ENCODE results near the gene NELFA. TPM values are rescaled to one million over a fixed set of nuclear protein-coding genes. Genes with fewer than 3 reads are reported as not detected.
A peak's percentile ranks its signal among the peaks of the same experiment; 100 is the strongest.

The NELFA gene
- total and polyA plus RNA-seq, 3 experiments from 2014 or later = 31.2 to 44.6 (median 42.5) TPM

GRCh38 chr4:1973661-1974060 is 35.1 kb downstream of the NELFA start:
- H3K27me3 ChIP-seq (ENCODE audit: insufficient read depth, low read length, poor library complexity, severe bottlenecking) = no peaks in the 10 kb centered on the region
- H3K27ac Mint-ChIP-seq = peak overlapping the region in 1 of 8 donors; percentile 67
- POLR2A ChIA-PET = no interaction called here
- H3K4me3 ChIP-seq (ENCODE audit: low read length) = no peak overlapping the region
- H3K9me3 Mint-ChIP-seq = no peaks in the 10 kb centered on the region
- CTCF ChIA-PET = no interaction called here
- H3K27me3 Mint-ChIP-seq = no peaks in the 10 kb centered on the region
- peak in 1 of 5 donors; percentile 39 for DNase-seq
- peaks cover 0 to 3% (median 0%) of the 10 kb centered on the region in 3 donors for H3K4me1 Mint-ChIP-seq
- peaks cover 9% of the 10 kb centered on the region for H3K36me3 ChIP-seq (ENCODE audit: insufficient read depth, low read length)
- H3K36me3 Mint-ChIP-seq = peaks cover 0 to 78% (median 6%) of the 10 kb centered on the region in 3 donors
- H3K9me3 ChIP-seq (ENCODE audit: low read length) = no peaks in the 10 kb centered on the region
- no peak overlapping the region for H3K27ac ChIP-seq (ENCODE audit: low read depth, low read length)
- H3K4me1 ChIP-seq (ENCODE audit: insufficient read depth, low read length) = no peaks in the 10 kb centered on the region
- no peak overlapping the region for H3K4me3 Mint-ChIP-seq

- ChIA-PET POLR2A (no interaction called here), CTCF (no interaction called here)
- Mint-ChIP-seq H3K4me3 (no peak overlapping the region), H3K9me3 (no peaks in the 10 kb centered on the region), H3K27ac (peak overlapping the region in 2 of 8 donors; percentile 31 to 68), H3K27me3 (no peaks in the 10 kb centered on the region), H3K36me3 (peaks cover 0 to 77% (median 6%) of the 10 kb centered on the region in 3 donors), H3K4me1 (peaks cover 0 to 3% (median 0%) of the 10 kb centered on the region in 3 donors)
- Histone ChIP-seq H3K4me3 (ENCODE audit: low read length) (no peak overlapping the region), H3K4me1 (ENCODE audit: insufficient read depth, low read length) (no peaks in the 10 kb centered on the region), H3K27me3 (ENCODE audit: insufficient read depth, low read length, poor library complexity, severe bottlenecking) (no peaks in the 10 kb centered on the region), H3K9me3 (ENCODE audit: low read length) (no peaks in the 10 kb centered on the region), H3K36me3 (ENCODE audit: insufficient read depth, low read length) (peaks cover 9% of the 10 kb centered on the region), H3K27ac (ENCODE audit: low read depth, low read length) (no peak overlapping the region)
- peak in 1 of 5 donors; percentile 40 for DNase-seq
These were observed 35.6 kb downstream of the NELFA start for GRCh38 chr4:1973218-1973617.

- Histone ChIP-seq H3K9me3 (ENCODE audit: low read length) (no peaks in the 10 kb centered on the region), H3K4me1 (ENCODE audit: insufficient read depth, low read length) (no peaks in the 10 kb centered on the region), H3K4me3 (ENCODE audit: low read length) (no peak overlapping the region), H3K36me3 (ENCODE audit: insufficient read depth, low read length) (peaks cover 9% of the 10 kb centered on the region), H3K27me3 (ENCODE audit: insufficient read depth, low read length, poor library complexity, severe bottlenecking) (no peaks in the 10 kb centered on the region), H3K27ac (ENCODE audit: low read depth, low read length) (no peak overlapping the region)
- no peaks in the 10 kb centered on the region for H3K9me3 Mint-ChIP-seq
- peaks cover 0 to 75% (median 7%) of the 10 kb centered on the region in 3 donors for H3K36me3 Mint-ChIP-seq
- DNase-seq = peak in 1 of 5 donors; percentile 9
- H3K4me3 Mint-ChIP-seq = no peak overlapping the region
- H3K4me1 Mint-ChIP-seq = peaks cover 0 to 3% (median 0%) of the 10 kb centered on the region in 3 donors
- ChIA-PET POLR2A (no interaction called here), CTCF (no interaction called here)
- H3K27ac Mint-ChIP-seq = peak overlapping the region in 2 of 8 donors; percentile 26 to 32
- no peaks in the 10 kb centered on the region for H3K27me3 Mint-ChIP-seq
These were observed 36.4 kb downstream of the NELFA start for GRCh38 chr4:1972414-1972813.

- CTCF ChIA-PET = no interaction called here
- H3K27ac ChIP-seq (ENCODE audit: low read depth, low read length) = no peak overlapping the region
- H3K27me3 ChIP-seq (ENCODE audit: insufficient read depth, low read length, poor library complexity, severe bottlenecking) = no peaks in the 10 kb centered on the region
- Mint-ChIP-seq H3K9me3 (no peaks in the 10 kb centered on the region), H3K4me1 (peaks cover 0 to 3% (median 0%) of the 10 kb centered on the region in 3 donors), H3K27ac (peak overlapping the region in 3 of 8 donors; percentile 32 to 92 (median 39)), H3K27me3 (no peaks in the 10 kb centered on the region), H3K4me3 (peak overlapping the region in 1 of 7 donors; percentile 13), H3K36me3 (peaks cover 0 to 71% (median 7%) of the 10 kb centered on the region in 3 donors)
- POLR2A ChIA-PET = no interaction called here
- no peaks in the 10 kb centered on the region for H3K9me3 ChIP-seq (ENCODE audit: low read length)
- DNase-seq = peak in 1 of 5 donors; percentile 30
- H3K4me3 ChIP-seq (ENCODE audit: low read length) = no peak overlapping the region
- no peaks in the 10 kb centered on the region for H3K4me1 ChIP-seq (ENCODE audit: insufficient read depth, low read length)
- peaks cover 9% of the 10 kb centered on the region for H3K36me3 ChIP-seq (ENCODE audit: insufficient read depth, low read length)
These were observed 37.1 kb downstream of the NELFA start for GRCh38 chr4:1971456-1972200.

GRCh38 chr4:1970926-1971325 is 37.8 kb downstream of the NELFA start:
- Histone ChIP-seq H3K4me3 (ENCODE audit: low read length) (no peak overlapping the region), H3K9me3 (ENCODE audit: low read length) (no peaks in the 10 kb centered on the region), H3K36me3 (ENCODE audit: insufficient read depth, low read length) (peaks cover 2% of the 10 kb centered on the region), H3K4me1 (ENCODE audit: insufficient read depth, low read length) (no peaks in the 10 kb centered on the region), H3K27me3 (ENCODE audit: insufficient read depth, low read length, poor library complexity, severe bottlenecking) (no peaks in the 10 kb centered on the region), H3K27ac (ENCODE audit: low read depth, low read length) (no peak overlapping the region)
- Mint-ChIP-seq H3K27me3 (no peaks in the 10 kb centered on the region), H3K9me3 (no peaks in the 10 kb centered on the region), H3K36me3 (peaks cover 0 to 66% (median 7%) of the 10 kb centered on the region in 3 donors), H3K4me1 (peaks cover 0 to 3% (median 2%) of the 10 kb centered on the region in 3 donors), H3K27ac (peak overlapping the region in 3 of 8 donors; percentile 29 to 51 (median 42)), H3K4me3 (no peak overlapping the region)
- ChIA-PET POLR2A (no interaction called here), CTCF (no interaction called here)
- DNase-seq = no peak

- peak in 1 of 5 donors; percentile 14 for DNase-seq
- no peak overlapping the region for H3K4me3 ChIP-seq (ENCODE audit: low read length)
- ChIA-PET POLR2A (no interaction called here), CTCF (no interaction called here)
- H3K9me3 ChIP-seq (ENCODE audit: low read length) = no peaks in the 10 kb centered on the region
- H3K27me3 ChIP-seq (ENCODE audit: insufficient read depth, low read length, poor library complexity, severe bottlenecking) = no peaks in the 10 kb centered on the region
- Mint-ChIP-seq H3K27me3 (no peaks in the 10 kb centered on the region), H3K4me3 (no peak overlapping the region), H3K4me1 (peaks cover 0 to 3% (median 2%) of the 10 kb centered on the region in 3 donors), H3K27ac (peak overlapping the region in 7 of 8 donors; percentile 24 to 97 (median 35)), H3K9me3 (no peaks in the 10 kb centered on the region), H3K36me3 (peaks cover 0 to 66% (median 9%) of the 10 kb centered on the region in 3 donors)
- H3K36me3 ChIP-seq (ENCODE audit: insufficient read depth, low read length) = no peaks in the 10 kb centered on the region
- H3K4me1 ChIP-seq (ENCODE audit: insufficient read depth, low read length) = no peaks in the 10 kb centered on the region
- no peak overlapping the region for H3K27ac ChIP-seq (ENCODE audit: low read depth, low read length)
These were observed 38.6 kb downstream of the NELFA start for GRCh38 chr4:1969928-1970723.

GRCh38 chr4:1968686-1969295 is 40.0 kb downstream of the NELFA start:
- Mint-ChIP-seq H3K9me3 (no peaks in the 10 kb centered on the region), H3K27me3 (no peaks in the 10 kb centered on the region), H3K4me3 (no peak overlapping the region), H3K4me1 (peaks cover 2 to 3% (median 3%) of the 10 kb centered on the region in 3 donors), H3K27ac (peak overlapping the region in 3 of 8 donors; percentile 14 to 59 (median 36)), H3K36me3 (peaks cover 0 to 61% (median 10%) of the 10 kb centered on the region in 3 donors)
- Histone ChIP-seq H3K9me3 (ENCODE audit: low read length) (no peaks in the 10 kb centered on the region), H3K4me1 (ENCODE audit: insufficient read depth, low read length) (peaks cover 4% of the 10 kb centered on the region), H3K27me3 (ENCODE audit: insufficient read depth, low read length, poor library complexity, severe bottlenecking) (no peaks in the 10 kb centered on the region), H3K4me3 (ENCODE audit: low read length) (no peak overlapping the region), H3K27ac (ENCODE audit: low read depth, low read length) (no peak overlapping the region), H3K36me3 (ENCODE audit: insufficient read depth, low read length) (peaks cover 3% of the 10 kb centered on the region)
- peak in 1 of 5 donors; percentile 31 for DNase-seq
- ChIA-PET CTCF (no interaction called here), POLR2A (no interaction called here)

Measured in CD8-positive, alpha-beta memory T cell (primary cell).